ENCODE data around the gene AIRE. TPM values are rescaled to one million over a fixed set of nuclear protein-coding genes. Genes with fewer than 3 reads are reported as not detected.
A peak's percentile ranks its signal among the peaks of the same experiment; 100 is the strongest.

The AIRE gene
- total RNA-seq, 3 donors from 2014 or later: 0.12 to 0.16 TPM; not detected in 1

DNA sequence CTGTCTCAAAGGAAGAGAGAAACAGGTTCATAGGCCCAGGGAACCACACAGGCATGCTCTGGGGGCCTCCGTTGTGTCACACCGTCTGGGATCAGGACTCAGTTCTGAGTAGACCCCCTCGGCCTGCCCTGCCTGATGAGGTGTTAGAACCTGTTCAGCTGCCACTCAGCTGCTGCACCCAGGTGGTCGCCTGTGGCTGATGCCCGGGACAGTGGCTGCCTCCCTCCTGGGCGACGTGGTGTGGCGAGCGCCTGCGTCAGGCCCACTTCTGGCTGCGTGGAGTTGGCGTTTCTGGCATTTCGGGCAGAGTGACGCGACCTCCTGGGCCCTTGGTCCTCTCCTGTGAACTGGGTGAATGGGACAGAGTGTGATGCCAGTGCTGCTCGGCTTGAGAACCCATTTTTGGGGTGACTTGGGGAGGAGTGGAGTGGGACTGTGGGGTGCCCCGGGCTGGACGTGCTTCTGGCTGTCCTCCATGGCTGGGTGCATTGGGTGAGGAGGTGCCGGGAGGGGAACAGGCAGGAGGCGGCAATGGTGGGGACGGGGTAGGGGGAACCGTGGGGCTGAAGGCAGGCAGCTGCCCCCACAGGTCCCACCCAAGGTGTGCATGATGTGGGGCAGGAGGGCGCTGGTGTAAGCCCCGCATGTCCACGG is 42.7 kb downstream of the AIRE start:
- no peak overlapping the region for H3K4me3 ChIP-seq
- TF ChIP-seq, protein P1, sequence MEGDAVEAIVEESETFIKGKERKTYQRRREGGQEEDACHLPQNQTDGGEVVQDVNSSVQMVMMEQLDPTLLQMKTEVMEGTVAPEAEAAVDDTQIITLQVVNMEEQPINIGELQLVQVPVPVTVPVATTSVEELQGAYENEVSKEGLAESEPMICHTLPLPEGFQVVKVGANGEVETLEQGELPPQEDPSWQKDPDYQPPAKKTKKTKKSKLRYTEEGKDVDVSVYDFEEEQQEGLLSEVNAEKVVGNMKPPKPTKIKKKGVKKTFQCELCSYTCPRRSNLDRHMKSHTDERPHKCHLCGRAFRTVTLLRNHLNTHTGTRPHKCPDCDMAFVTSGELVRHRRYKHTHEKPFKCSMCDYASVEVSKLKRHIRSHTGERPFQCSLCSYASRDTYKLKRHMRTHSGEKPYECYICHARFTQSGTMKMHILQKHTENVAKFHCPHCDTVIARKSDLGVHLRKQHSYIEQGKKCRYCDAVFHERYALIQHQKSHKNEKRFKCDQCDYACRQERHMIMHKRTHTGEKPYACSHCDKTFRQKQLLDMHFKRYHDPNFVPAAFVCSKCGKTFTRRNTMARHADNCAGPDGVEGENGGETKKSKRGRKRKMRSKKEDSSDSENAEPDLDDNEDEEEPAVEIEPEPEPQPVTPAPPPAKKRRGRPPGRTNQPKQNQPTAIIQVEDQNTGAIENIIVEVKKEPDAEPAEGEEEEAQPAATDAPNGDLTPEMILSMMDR (IDR thresholded peaks at IDR 0.05): no peak
- H3K4me1 ChIP-seq (ENCODE audit: low read depth): no peaks in the 10 kb centered on the region
- intact Hi-C loops (cut with DNase I, micrococcal nuclease): no loop called here
- no peak for DNase-seq
- H3K9me3 ChIP-seq: no peaks in the 10 kb centered on the region
- peak; percentile 5 for ATAC-seq
- H3K36me3 ChIP-seq (ENCODE audit: low read depth): peaks cover 4% of the 10 kb centered on the region

DNA sequence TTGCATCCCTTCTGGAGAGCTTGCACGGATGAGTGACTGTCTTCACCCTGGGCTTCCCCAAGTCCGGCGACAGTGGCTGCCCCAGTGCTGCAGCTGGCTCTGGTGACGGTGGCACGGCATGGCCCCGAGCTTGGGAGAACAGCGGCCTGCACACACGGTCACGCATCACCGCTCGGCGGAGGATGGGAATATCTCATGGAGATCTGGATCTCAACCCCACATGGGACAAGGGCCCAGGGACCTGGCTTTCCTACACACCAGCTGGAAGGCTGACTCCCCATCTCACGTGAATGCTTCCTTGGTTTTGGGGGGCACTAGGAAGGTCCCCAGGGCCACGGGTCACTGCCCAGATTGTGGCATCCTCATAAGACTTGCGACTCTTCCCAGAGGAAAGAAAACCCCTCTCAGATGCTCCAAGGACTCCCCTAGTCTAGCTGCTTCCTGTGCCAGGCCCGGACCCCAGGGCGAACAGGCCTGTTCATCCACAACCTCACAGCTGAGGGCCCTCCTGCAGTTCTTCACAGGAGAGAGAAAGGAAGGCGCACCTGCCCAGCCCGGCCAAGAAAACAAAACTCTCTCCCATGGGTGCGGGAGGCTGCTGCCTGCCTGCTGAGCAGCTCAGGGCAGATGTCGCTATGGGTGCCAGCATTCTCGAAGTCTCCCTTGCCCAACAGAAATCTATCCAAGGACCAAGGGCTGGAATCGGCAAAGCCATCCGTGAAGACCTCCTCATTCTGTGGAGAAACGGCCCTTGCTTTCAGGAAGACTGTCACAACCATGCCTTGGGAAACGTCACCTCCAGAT is 43.6 kb downstream of the AIRE start:
- no peak for DNase-seq
- no peaks in the 10 kb centered on the region for H3K9me3 ChIP-seq
- ATAC-seq: peak; percentile 9
- H3K36me3 ChIP-seq (ENCODE audit: low read depth): peaks cover 4% of the 10 kb centered on the region
- no peak overlapping the region for H3K4me3 ChIP-seq
- TF ChIP-seq, protein P1 (IDR thresholded peaks at IDR 0.05): no peak
- H3K4me1 ChIP-seq (ENCODE audit: low read depth): no peaks in the 10 kb centered on the region
- intact Hi-C loops (cut with DNase I, micrococcal nuclease): no loop called here

DNA sequence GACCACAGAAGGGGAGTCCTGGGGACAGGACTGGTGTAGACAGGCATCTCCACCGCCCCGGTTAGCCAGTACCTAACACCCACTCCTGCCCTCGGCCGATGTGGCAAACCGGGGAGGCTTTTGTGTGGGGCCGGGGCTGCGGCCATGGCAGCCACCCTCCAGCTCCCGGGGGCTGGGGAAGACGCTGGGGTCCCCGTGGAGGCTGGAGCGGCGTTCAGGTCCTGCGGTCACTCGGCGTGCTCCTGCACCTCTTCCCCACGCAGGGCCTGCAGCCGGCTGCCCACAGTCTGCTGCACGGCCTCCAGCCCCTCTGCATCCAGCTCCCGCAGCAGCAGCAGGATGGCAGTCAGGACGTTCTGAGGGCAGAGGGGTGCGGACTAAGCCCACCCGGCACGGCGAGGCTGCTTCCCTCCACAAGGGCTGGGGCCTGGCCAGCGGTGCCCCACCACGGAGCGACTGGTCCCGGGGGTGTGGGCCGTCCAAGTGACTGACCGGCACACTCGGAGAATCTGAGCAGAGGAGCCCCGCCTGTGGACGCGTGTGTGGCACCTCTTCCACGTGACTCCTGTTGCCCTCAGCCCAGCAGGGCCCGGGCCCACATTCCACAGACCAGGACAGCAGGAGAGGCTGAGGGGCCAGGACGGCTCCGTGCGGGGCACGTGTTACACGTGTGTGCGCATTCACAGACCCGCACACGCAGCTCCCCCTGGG is 44.5 kb downstream of the AIRE start:
- Histone ChIP-seq H3K9me3 (no peaks in the 10 kb centered on the region), H3K36me3 (ENCODE audit: low read depth) (no peaks in the 10 kb centered on the region), H3K4me3 (no peak overlapping the region), H3K4me1 (ENCODE audit: low read depth) (no peaks in the 10 kb centered on the region)
- ATAC-seq (peak; percentile 2), DNase-seq (no peak)
- intact Hi-C loops (cut with DNase I, micrococcal nuclease): no loop called here
- TF ChIP-seq, protein P1 (IDR thresholded peaks at IDR 0.05): no peak

DNA sequence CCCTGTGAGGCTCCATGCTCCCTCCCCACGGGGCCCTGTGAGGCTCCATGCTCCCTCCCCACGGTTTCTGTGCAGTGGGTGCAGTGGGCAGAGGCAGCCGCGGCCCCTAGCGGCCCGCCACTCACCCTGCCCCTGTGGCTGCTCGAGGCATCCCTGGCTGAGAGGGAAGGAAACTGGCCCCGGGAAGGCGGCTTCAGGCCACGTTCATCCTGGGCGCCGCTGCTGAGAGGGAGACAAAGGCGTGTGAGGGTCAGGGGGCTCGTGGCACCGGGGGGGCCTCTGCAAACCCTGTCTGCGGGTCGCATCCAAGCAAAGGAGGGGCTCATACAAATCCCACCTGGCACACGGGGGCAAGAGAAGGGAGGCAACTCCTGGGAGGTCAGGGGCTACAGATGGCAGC is 45.0 kb downstream of the AIRE start:
- no peak for DNase-seq
- intact Hi-C loops (cut with DNase I, micrococcal nuclease): no loop called here
- ATAC-seq: no peak
- Histone ChIP-seq H3K4me3 (no peak overlapping the region), H3K9me3 (no peaks in the 10 kb centered on the region), H3K4me1 (ENCODE audit: low read depth) (no peaks in the 10 kb centered on the region), H3K36me3 (ENCODE audit: low read depth) (no peaks in the 10 kb centered on the region)
- TF ChIP-seq, protein P1 (IDR thresholded peaks at IDR 0.05): no peak

DNA sequence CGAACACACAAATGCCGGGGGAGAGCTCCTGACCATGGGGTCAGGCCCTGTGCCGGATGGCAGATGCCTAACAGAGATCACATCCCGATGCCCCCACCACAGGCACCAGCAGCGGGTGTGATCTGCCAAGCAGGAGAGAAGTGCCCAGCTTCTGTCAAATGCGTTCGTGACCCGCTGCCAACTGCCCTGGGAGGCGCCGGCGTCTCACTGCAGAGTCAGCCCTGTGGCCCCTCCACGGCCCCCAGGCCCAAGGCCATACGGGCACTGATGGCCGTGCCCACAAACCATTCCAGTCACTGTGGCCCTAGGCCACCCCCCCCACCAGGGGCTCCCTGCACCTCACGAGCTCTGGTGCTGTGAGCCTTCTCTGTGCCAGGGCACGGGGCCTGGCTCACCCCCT is 45.5 kb downstream of the AIRE start:
- Histone ChIP-seq H3K9me3 (no peaks in the 10 kb centered on the region), H3K4me1 (ENCODE audit: low read depth) (no peaks in the 10 kb centered on the region), H3K36me3 (ENCODE audit: low read depth) (no peaks in the 10 kb centered on the region), H3K4me3 (no peak overlapping the region)
- ATAC-seq (no peak), DNase-seq (no peak)
- intact Hi-C loops (cut with DNase I, micrococcal nuclease): no loop called here
- TF ChIP-seq, protein P1 (IDR thresholded peaks at IDR 0.05): no peak
